PC-9 (cell line): ENCODE results near the gene LY6G5B. TPM values are rescaled to one million over a fixed set of nuclear protein-coding genes. Genes with fewer than 3 reads are reported as not detected.

Source experiments
- BruUV-seq: library from RNA; stranded (reverse); fragments of 400-500 nt; replicated peaks from 2 replicates; lab custom pipeline; 2021; lab: Mats Ljungman, UMichigan
- CTCF ChIA-PET: fragments of 300-600 bp; sonication (Branson Sonifier 250); formaldehyde crosslinking; loops from one replicate; lab custom pipeline; 2022; ENCODE audit warnings: antibody characterized with exemption; lab: Charles Lee
- POLR2A ChIA-PET: fragments of 300-600 bp; sonication (Branson Sonifier 250); formaldehyde crosslinking; loops from one replicate; lab custom pipeline; 2022; ENCODE audit warnings: antibody characterized with exemption; ENCODE audit not compliant: unreplicated experiment; lab: Charles Lee
- DNase-seq, 2 experiments: peaks; one replicate each; pipeline versions ENCODE4 v3.0.0 to v3.0.0-alpha.2; 2015 to 2022; ENCODE audit warnings: mixed read lengths in 1 of 2
- H2AFZ ChIP-seq: fragments of 200-600 bp; sonication (generic); 2 replicates; pipeline ENCODE4 v1.8.1; 2017; ENCODE audit warnings: antibody characterized with exemption
- H3F3A ChIP-seq: fragments of 200-600 bp; sonication (generic); 2 replicates; pipeline ENCODE4 v1.8.1; 2017; ENCODE audit warnings: antibody characterized with exemption, mild to moderate bottlenecking, low read depth; ENCODE audit not compliant: insufficient read depth
- H3K27ac ChIP-seq: fragments of 200-600 bp; sonication (generic); 2 replicates; pipeline ENCODE4 v1.6.1; 2016; ENCODE audit warnings: mixed run types
- H3K27me3 ChIP-seq: fragments of 200-600 bp; sonication (generic); 2 replicates; pipeline ENCODE4 v1.6.1; 2016; ENCODE audit warnings: low read depth, mixed run types; ENCODE audit not compliant: insufficient read depth
- H3K36me3 ChIP-seq: fragments of 200-600 bp; sonication (generic); 2 replicates; pipeline ENCODE4 v1.6.1; 2016; ENCODE audit warnings: low read depth, mixed run types
- H3K4me1 ChIP-seq: fragments of 200-600 bp; sonication (generic); replicated peaks from 2 replicates; pipeline ENCODE4 v1.6.1; 2016; ENCODE audit warnings: mixed run types; ENCODE audit not compliant: insufficient read depth
- H3K4me2 ChIP-seq: fragments of 200-600 bp; sonication (generic); 2 replicates; pipeline ENCODE4 v1.6.1; 2017; ENCODE audit warnings: mixed run types
- H3K4me3 ChIP-seq: fragments of 200-600 bp; sonication (generic); 2 replicates; pipeline ENCODE4 v1.6.1; 2016; ENCODE audit warnings: mixed run types
- H3K79me2 ChIP-seq: fragments of 200-600 bp; sonication (generic); 2 replicates; pipeline ENCODE4 v1.6.1; 2017; ENCODE audit warnings: low read depth, mixed run types
- H3K9me2 ChIP-seq: fragments of 200-600 bp; sonication (generic); 2 replicates; pipeline ENCODE4 v1.8.1; 2017; ENCODE audit warnings: mild to moderate bottlenecking; ENCODE audit not compliant: insufficient read depth
- H3K9me3 ChIP-seq: fragments of 200-600 bp; sonication (generic); 2 replicates; pipeline ENCODE4 v1.8.1; 2016; ENCODE audit warnings: low read depth; ENCODE audit not compliant: insufficient read depth
- H4K20me1 ChIP-seq: fragments of 200-600 bp; sonication (generic); 2 replicates; pipeline ENCODE4 v1.8.1; 2017; ENCODE audit not compliant: insufficient read depth
- EZH2 ChIP-seq: fragments of 200-600 bp; sonication (generic); IDR thresholded peaks from 2 replicates; pipeline ENCODE4 v1.8.0; 2017; ENCODE audit warnings: antibody characterized with exemption, low read depth
- intact Hi-C: fragments of 100-400 bp; cut with micrococcal nuclease; formaldehyde crosslinking; loops from one replicate; pipeline ENCODE4 v1.10.0; 2022; ENCODE audit not compliant: unreplicated experiment
- total RNA-seq: library from RNA; stranded (reverse); gene quantifications from 2 replicates; pipeline ENCODE4 v1.2.3, GENCODE V29; 2021
- TF ChIP-seq, protein P1 (sequence below): fragments of 200-600 bp; sonication (generic); conservative IDR thresholded peaks from 2 replicates; pipeline ENCODE4 v1.6.1; 2017; ENCODE audit warnings: mixed run types, antibody characterized with exemption, mild to moderate bottlenecking, moderate library complexity

The LY6G5B gene
- total RNA-seq, 1 experiment from 2014 or later: 24.0 TPM

DNA sequence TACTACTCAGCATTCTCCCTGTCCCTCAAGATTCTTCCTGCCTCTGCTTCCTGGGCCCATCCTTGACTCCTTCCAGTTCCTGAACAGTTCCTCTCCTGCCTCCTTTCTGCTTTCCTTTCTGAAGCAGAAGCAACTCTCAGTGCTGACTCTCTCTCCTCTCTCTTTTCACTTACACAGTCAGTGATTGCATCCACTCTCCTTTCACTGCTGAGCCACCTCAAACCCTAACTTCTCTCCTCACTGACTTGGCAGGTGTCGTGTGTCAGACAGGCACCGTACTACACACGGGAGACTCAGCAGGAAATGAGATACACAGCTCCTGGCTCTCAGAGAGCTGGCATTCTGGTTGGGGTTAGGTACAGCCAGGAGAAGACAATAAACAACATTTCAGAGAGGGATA is 27.8 kb downstream of the LY6G5B start:
- H3K9me3 ChIP-seq: no peaks in the 10 kb centered on the region
- H3K4me1 ChIP-seq: peaks cover 9% of the 10 kb centered on the region; the same call in 1 of the 2 replicates
- POLR2A ChIA-PET: no interaction called here
- H3K27me3 ChIP-seq: no peaks in the 10 kb centered on the region
- TF ChIP-seq, protein P1, sequence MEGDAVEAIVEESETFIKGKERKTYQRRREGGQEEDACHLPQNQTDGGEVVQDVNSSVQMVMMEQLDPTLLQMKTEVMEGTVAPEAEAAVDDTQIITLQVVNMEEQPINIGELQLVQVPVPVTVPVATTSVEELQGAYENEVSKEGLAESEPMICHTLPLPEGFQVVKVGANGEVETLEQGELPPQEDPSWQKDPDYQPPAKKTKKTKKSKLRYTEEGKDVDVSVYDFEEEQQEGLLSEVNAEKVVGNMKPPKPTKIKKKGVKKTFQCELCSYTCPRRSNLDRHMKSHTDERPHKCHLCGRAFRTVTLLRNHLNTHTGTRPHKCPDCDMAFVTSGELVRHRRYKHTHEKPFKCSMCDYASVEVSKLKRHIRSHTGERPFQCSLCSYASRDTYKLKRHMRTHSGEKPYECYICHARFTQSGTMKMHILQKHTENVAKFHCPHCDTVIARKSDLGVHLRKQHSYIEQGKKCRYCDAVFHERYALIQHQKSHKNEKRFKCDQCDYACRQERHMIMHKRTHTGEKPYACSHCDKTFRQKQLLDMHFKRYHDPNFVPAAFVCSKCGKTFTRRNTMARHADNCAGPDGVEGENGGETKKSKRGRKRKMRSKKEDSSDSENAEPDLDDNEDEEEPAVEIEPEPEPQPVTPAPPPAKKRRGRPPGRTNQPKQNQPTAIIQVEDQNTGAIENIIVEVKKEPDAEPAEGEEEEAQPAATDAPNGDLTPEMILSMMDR: no peak
- H2AFZ ChIP-seq: no peak overlapping the region
- no TSS peak for BruUV-seq
- H4K20me1 ChIP-seq: no peaks in the 10 kb centered on the region; the same call in 1 of the 2 replicates
- intact Hi-C loops: no loop called here
- H3K4me3 ChIP-seq: no peak overlapping the region
- CTCF ChIA-PET: no interaction called here
- H3K27ac ChIP-seq: no peak overlapping the region
- H3K9me2 ChIP-seq: no peaks in the 10 kb centered on the region
- no peak for DNase-seq
- H3K4me2 ChIP-seq: no peak overlapping the region
- peaks cover 6% of the 10 kb centered on the region; the same call in 1 of the 2 replicates for H3K36me3 ChIP-seq
- peaks cover 23% of the 10 kb centered on the region for H3K79me2 ChIP-seq
- H3F3A ChIP-seq: no peaks in the 10 kb centered on the region

DNA sequence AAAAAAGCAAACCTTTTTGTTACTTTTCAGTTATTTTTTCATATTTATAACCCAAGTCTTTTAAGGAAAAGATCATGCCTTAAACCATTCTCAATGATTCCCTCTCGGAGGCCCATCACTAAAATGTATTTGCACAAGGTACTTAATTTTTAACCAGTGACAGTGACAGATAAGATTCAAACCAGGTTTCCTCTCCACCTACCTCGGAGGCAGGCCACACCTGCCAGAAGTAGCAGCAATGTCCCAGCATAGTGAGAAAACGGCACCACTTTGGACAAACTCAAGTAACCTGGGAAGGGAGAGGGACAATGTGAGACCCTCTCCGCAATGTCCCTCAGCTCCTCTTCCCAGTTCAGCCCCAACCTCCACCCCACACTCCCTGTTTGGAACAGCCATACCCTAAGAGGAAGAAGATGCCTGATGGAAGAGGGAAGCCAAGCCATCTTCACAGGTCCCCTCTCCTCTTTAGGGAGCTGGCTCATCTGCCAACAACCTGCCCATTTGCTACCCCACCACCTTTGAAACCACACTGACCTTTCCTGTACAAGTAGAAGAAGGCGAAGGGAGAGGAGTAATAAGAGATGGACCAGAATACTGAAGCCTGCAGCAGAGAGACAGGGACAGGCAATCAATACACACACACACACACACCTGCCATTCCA is 31.1 kb downstream of the LY6G5B start:
- ChIA-PET POLR2A (no interaction called here), CTCF (interaction anchor here (0.6 kb wide), 1 partner anchor 155 kb away, joined by 3 read pairs; the partner anchor contains the start of gene ATP6V1G2)
- intact Hi-C loops: no loop called here

GRCh38 chr6:31701666-31702404 is 32.1 kb downstream of the LY6G5B start:
- Histone ChIP-seq H3K4me1 (peaks cover 14% of the 10 kb centered on the region), H3K79me2 (peaks cover 25% of the 10 kb centered on the region), H3K4me3 (peak overlapping the region; percentile 83), H3K4me2 (peak overlapping the region; percentile 97), H3K27me3 (no peaks in the 10 kb centered on the region), H3K27ac (peak overlapping the region; percentile 77; the same call in 1 of the 2 replicates), H2AFZ (peak overlapping the region; percentile 88), H4K20me1 (no peaks in the 10 kb centered on the region; the same call in 1 of the 2 replicates), H3F3A (no peaks in the 10 kb centered on the region), H3K9me3 (no peaks in the 10 kb centered on the region), H3K36me3 (peaks cover 4% of the 10 kb centered on the region; the same call in 1 of the 2 replicates), H3K9me2 (no peaks in the 10 kb centered on the region)
- CTCF ChIA-PET: interaction anchor here (0.6 kb wide), 1 partner anchor 156 kb away, joined by 3 read pairs; the partner anchor contains the start of gene ATP6V1G2
- BruUV-seq: no TSS peak
- DNase-seq: no peak
- POLR2A ChIA-PET: interaction anchor here (0.5 to 0.7 kb wide), 3 partner anchors 37 to 125 kb away, joined by 4 to 7 read pairs (median 5); partner anchors contain the start of gene HSPA1B
- intact Hi-C loops: loop anchor here (2.0 kb wide), 2 partner anchors 37 to 49 kb away; partner anchors contain the start of gene BAG6
- TF ChIP-seq, protein P1: no peak
- TF ChIP-seq EZH2: no peak

More for the DNA sequence above, 31.1 kb downstream of the LY6G5B start:
- TF ChIP-seq EZH2: no peak
- TF ChIP-seq, protein P1: no peak
- no peak overlapping the region for H3K27ac ChIP-seq
- H3K36me3 ChIP-seq: peaks cover 6% of the 10 kb centered on the region; the same call in 1 of the 2 replicates
- H3K79me2 ChIP-seq: peaks cover 25% of the 10 kb centered on the region
- DNase-seq: no peak
- H3K4me3 ChIP-seq: no peak overlapping the region
- H3K4me2 ChIP-seq: no peak overlapping the region
- H3K9me3 ChIP-seq: no peaks in the 10 kb centered on the region
- H2AFZ ChIP-seq: no peak overlapping the region
- H3K27me3 ChIP-seq: no peaks in the 10 kb centered on the region
- H3K4me1 ChIP-seq: peaks cover 14% of the 10 kb centered on the region
- BruUV-seq: no TSS peak
- H3F3A ChIP-seq: no peaks in the 10 kb centered on the region
- H3K9me2 ChIP-seq: no peaks in the 10 kb centered on the region
- H4K20me1 ChIP-seq: no peaks in the 10 kb centered on the region; the same call in 1 of the 2 replicates
